SK-N-SH treated with all-trans-retinoic acid at 6 μM for 48 hours (cell line): Measurements from ENCODE around the gene ITPR3.

Source experiments
- ARNTL ChIP-seq: fragments of 450-650 bp; formaldehyde crosslinking; IDR thresholded peaks from 2 replicates; pipeline ENCODE4 v1.5.0; 2020; ENCODE audit warnings: low read depth, mild to moderate bottlenecking, moderate library complexity, borderline replicate concordance
- BACH2 ChIP-seq: fragments of 250-450 bp; sonication (Bioruptor Pico); IDR thresholded peaks from 2 replicates; pipeline ENCODE4 v1.9.0; 2021; ENCODE audit warnings: mild to moderate bottlenecking, borderline replicate concordance
- ESRRG ChIP-seq: fragments of 250-450 bp; sonication (Bioruptor Pico); IDR thresholded peaks from 2 replicates; pipeline ENCODE4 v1.6.1; 2021; ENCODE audit warnings: mild to moderate bottlenecking
- GLIS3 ChIP-seq: fragments of 250-450 bp; sonication (Bioruptor Pico); IDR thresholded peaks from 2 replicates; pipeline ENCODE4 v1.5.0; 2020; ENCODE audit warnings: mild to moderate bottlenecking, moderate library complexity
- ISL1 ChIP-seq: fragments of 250-450 bp; sonication (Bioruptor Pico); IDR thresholded peaks from 2 replicates; pipeline ENCODE4 v2.1.2; 2022; ENCODE audit warnings: mild to moderate bottlenecking, moderate library complexity
- OSR1 ChIP-seq: fragments of 250-450 bp; sonication (Bioruptor Pico); IDR thresholded peaks from 2 replicates; pipeline ENCODE4 v1.8.0; 2022; ENCODE audit warnings: moderate library complexity, mild to moderate bottlenecking, inconsistent platforms
- SNAI2 ChIP-seq: fragments of 250-450 bp; sonication (Bioruptor Pico); IDR thresholded peaks from 2 replicates; pipeline ENCODE4 v1.5.0; 2020; ENCODE audit warnings: mild to moderate bottlenecking, moderate library complexity
- ZFP30 ChIP-seq: fragments of 450-650 bp; formaldehyde crosslinking; IDR thresholded peaks from 2 replicates; pipeline ENCODE4 v1.5.0; 2022; ENCODE audit warnings: mild to moderate bottlenecking, moderate library complexity
- ZNF70 ChIP-seq: fragments of 450-650 bp; formaldehyde crosslinking; IDR thresholded peaks from 2 replicates; pipeline ENCODE4 v1.5.0; 2020; ENCODE audit warnings: mild to moderate bottlenecking, moderate library complexity
- TF ChIP-seq, protein P1 (sequence below): fragments of 250-450 bp; sonication (Bioruptor Pico); IDR thresholded peaks from 2 replicates; pipeline ENCODE4 v1.8.0; 2021; ENCODE audit warnings: low read depth, mild to moderate bottlenecking, moderate library complexity, borderline replicate concordance
- TF ChIP-seq, protein P2 (sequence below): fragments of 250-450 bp; sonication (Bioruptor Pico); IDR thresholded peaks from 2 replicates; pipeline ENCODE4 v1.8.0; 2020; ENCODE audit warnings: mild to moderate bottlenecking, moderate library complexity, borderline replicate concordance
- TF ChIP-seq, protein P3 (sequence below): fragments of 250-450 bp; sonication (Bioruptor Pico); IDR thresholded peaks from 2 replicates; pipeline ENCODE4 v1.5.0; 2020; ENCODE audit warnings: mild to moderate bottlenecking, moderate library complexity

DNA sequence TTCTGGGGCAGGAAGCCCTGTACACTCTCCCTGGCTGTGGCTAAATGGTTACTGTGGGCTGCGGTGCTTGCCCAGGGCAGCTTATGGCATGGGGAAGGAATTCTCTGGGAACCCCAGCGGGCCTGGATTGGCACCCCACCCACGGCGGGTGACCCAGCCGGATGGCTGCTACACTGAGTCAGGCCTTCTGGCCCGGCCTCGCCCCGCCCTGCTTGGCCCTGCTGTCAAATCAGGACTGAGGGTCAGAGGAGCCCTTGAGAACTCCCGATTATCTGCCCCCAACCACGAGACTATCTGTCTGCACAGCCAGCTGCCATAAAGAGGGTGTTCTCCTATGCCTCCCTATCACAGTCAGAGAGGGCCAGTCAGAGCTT is 7.3 kb upstream of the ITPR3 start:
- no peak for TF ChIP-seq OSR1 (CRISPR knock-in tag)
- no peak for TF ChIP-seq BACH2 (CRISPR knock-in tag)
- no peak for TF ChIP-seq GLIS3 (CRISPR knock-in tag)
- TF ChIP-seq SNAI2 (CRISPR knock-in tag) = no peak
- TF ChIP-seq ARNTL (CRISPR knock-in tag) = no peak
- TF ChIP-seq ZFP30 = no peak
- TF ChIP-seq, protein P1, sequence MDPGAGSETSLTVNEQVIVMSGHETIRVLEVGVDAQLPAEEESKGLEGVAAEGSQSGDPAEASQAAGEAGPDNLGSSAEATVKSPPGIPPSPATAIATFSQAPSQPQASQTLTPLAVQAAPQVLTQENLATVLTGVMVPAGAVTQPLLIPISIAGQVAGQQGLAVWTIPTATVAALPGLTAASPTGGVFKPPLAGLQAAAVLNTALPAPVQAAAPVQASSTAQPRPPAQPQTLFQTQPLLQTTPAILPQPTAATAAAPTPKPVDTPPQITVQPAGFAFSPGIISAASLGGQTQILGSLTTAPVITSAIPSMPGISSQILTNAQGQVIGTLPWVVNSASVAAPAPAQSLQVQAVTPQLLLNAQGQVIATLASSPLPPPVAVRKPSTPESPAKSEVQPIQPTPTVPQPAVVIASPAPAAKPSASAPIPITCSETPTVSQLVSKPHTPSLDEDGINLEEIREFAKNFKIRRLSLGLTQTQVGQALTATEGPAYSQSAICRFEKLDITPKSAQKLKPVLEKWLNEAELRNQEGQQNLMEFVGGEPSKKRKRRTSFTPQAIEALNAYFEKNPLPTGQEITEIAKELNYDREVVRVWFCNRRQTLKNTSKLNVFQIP (CRISPR knock-in tag) = no peak
- TF ChIP-seq, protein P2, sequence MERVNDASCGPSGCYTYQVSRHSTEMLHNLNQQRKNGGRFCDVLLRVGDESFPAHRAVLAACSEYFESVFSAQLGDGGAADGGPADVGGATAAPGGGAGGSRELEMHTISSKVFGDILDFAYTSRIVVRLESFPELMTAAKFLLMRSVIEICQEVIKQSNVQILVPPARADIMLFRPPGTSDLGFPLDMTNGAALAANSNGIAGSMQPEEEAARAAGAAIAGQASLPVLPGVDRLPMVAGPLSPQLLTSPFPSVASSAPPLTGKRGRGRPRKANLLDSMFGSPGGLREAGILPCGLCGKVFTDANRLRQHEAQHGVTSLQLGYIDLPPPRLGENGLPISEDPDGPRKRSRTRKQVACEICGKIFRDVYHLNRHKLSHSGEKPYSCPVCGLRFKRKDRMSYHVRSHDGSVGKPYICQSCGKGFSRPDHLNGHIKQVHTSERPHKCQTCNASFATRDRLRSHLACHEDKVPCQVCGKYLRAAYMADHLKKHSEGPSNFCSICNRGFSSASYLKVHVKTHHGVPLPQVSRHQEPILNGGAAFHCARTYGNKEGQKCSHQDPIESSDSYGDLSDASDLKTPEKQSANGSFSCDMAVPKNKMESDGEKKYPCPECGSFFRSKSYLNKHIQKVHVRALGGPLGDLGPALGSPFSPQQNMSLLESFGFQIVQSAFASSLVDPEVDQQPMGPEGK (CRISPR knock-in tag) = no peak
- TF ChIP-seq, protein P3, sequence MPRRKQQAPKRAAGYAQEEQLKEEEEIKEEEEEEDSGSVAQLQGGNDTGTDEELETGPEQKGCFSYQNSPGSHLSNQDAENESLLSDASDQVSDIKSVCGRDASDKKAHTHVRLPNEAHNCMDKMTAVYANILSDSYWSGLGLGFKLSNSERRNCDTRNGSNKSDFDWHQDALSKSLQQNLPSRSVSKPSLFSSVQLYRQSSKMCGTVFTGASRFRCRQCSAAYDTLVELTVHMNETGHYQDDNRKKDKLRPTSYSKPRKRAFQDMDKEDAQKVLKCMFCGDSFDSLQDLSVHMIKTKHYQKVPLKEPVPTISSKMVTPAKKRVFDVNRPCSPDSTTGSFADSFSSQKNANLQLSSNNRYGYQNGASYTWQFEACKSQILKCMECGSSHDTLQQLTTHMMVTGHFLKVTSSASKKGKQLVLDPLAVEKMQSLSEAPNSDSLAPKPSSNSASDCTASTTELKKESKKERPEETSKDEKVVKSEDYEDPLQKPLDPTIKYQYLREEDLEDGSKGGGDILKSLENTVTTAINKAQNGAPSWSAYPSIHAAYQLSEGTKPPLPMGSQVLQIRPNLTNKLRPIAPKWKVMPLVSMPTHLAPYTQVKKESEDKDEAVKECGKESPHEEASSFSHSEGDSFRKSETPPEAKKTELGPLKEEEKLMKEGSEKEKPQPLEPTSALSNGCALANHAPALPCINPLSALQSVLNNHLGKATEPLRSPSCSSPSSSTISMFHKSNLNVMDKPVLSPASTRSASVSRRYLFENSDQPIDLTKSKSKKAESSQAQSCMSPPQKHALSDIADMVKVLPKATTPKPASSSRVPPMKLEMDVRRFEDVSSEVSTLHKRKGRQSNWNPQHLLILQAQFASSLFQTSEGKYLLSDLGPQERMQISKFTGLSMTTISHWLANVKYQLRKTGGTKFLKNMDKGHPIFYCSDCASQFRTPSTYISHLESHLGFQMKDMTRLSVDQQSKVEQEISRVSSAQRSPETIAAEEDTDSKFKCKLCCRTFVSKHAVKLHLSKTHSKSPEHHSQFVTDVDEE (CRISPR knock-in tag) = no peak
- TF ChIP-seq ESRRG (CRISPR knock-in tag) = no peak
- no peak for TF ChIP-seq ISL1 (CRISPR knock-in tag)
- TF ChIP-seq ZNF70 = no peak
